Astrocyte of the hippocampus (primary cell): ENCODE data around the gene IL36G.

Experiments used
- DNase-seq: peaks from one replicate; pipeline ENCODE4 v3.0.0; 2011; ENCODE audit warnings: low read depth, low spot score

IL36G gene

GRCh38 chr2:113018509-113018908 lies 40.7 kb downstream of the IL36G start:
- DNase-seq: no peak

GRCh38 chr2:113021312-113021711 lies 43.5 kb downstream of the IL36G start:
- no peak for DNase-seq

GRCh38 chr2:113024764-113025163 lies 47.0 kb downstream of the IL36G start:
- no peak for DNase-seq

- DNase-seq: no peak
Measured at GRCh38 chr2:113025737-113026136, 47.9 kb downstream of the IL36G start.

- no peak for DNase-seq
Measured at GRCh38 chr2:113027691-113028090, 49.9 kb downstream of the IL36G start.

GRCh38 chr2:113028112-113028511 lies 50.3 kb downstream of the IL36G start:
- no peak for DNase-seq

GRCh38 chr2:113032737-113033136 lies 54.9 kb downstream of the IL36G start:
- DNase-seq: no peak

- no peak for DNase-seq
Measured at GRCh38 chr2:113034016-113034415, 56.2 kb downstream of the IL36G start.
